ENCODE results near the gene CREG2.

The CREG2 gene, protein sequence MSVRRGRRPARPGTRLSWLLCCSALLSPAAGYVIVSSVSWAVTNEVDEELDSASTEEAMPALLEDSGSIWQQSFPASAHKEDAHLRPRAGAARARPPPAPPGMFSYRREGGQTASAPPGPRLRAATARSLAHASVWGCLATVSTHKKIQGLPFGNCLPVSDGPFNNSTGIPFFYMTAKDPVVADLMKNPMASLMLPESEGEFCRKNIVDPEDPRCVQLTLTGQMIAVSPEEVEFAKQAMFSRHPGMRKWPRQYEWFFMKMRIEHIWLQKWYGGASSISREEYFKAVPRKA

DNA sequence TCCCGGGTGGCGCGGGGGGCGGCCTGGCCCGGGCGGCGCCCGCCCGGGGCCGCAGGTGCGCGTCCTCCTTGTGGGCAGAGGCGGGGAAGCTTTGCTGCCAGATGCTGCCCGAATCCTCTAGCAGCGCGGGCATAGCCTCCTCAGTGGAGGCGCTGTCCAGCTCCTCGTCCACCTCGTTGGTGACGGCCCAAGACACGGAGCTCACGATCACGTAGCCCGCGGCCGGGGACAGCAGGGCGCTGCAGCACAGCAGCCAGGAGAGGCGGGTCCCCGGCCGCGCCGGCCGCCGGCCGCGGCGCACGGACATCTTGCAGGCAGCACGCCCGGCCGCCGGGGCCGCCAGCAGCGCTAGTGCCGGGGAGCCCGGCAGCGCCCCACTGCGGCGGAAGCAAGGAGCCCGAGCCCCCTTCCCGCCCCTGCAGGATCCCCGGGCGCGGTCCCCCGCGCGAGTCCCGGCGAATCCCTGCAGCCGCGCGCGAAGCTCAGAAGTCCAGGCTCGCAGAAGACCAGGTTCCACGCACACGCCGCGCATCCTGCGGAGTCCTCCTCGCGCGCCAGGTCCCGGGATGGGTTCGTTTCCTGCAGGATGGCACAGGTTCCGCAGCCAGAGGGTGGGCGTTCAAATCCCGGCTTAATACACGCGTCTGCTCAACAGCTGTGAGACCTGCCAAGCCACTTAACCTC is at the start of gene CREG2:
Gene CREG2, minus strand, starts transcription at position 353 of the 684 bp plus-strand sequence. Its CDS starts 46 bp downstream, at position 307.
- peak; percentile 56 for DNase-seq

DNA sequence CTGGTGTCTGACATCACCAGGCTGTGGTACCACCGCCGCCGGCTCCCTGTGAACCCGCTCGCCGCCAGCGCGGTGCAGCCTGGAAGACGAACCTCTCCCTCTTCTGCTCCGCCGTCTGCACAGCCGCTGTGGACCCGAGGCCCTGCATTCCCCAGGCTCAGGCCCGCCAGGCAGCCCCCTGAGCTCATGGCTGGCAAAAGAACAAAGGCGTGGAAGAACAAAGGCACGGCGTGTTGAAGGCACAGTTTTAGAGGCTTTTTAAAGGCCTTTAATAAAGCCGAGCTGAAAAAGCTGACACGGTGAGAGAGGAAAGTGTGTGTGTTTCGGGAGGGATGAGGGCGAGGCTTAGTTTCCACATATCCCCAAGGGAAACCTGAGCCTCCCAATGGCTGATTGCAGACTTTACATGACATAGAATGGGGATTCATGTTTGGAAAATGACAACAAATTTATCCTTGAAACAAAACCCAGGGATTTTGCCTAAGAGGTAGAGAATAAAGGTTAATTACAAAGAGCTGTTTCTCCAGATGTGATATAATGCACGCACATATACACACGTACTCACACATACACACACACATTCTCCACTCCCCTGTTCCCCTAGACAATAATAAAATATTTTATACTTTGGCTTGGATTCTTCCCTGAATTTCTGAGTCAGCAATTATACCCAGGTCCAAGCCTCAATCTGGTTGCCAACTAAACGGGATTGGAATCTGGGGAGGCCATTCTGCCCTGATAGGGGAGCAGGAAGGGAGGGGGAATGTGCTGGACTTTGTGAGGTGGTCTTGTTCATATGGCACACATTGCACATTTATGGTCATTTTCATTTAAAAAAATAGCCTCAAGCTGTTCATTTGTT is 47.9 kb upstream of the CREG2 start:
- no peak for DNase-seq

DNA sequence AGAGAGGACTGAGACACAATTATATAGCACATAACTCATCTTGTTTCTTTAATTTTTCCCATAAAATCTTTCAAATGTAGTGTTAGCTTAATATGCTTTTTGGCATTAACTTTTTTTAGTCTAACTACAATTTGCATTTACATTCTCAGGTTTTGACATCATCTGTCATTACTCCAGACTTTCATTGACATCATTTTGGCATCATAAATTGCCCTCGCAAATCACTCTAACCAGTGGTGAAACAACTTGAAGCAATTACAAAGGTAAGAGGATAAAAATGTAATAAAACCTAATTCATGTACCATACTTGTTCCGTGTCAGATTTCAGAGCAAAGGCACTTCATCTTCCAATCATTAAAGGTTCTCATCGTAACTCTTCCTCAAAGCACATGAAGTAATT is 46.2 kb upstream of the CREG2 start:
- DNase-seq, result no peak

DNA sequence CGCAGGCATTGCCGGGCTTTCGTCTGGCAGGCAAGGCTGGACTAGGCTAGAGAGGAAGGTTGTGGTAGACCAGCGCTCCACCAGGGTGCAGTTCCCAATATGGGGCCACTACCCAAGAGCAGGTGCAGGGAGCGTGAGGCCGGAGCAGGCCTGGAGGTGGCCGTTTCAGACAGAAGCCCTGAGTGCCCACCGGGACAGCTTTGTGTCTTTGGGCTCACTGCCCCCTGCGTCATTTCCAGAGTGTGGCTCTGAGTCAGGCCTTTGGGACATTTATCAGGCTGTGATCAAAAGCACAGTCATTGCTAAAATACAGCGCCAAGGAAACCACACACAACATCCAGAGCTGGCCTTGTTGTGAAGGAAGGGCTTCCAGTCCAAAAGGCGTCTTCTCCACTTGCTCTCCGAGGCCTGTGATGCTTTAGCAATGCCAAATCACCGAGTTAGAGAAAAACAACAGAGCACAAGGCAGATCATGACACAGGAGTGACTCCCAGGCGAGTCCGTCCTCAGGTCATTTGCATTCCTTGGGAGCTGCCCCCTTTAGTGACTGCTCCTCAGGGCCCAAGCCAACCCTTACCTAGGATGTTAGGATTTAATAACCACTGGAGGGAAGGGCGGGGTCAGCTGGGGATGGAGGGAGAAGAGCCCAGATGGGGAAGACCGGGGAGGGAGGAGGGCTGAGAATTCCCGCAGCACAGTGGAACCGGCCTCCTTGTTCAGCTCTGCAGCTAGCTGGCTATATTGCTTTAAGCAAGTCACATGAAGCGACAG is 45.3 kb upstream of the CREG2 start:
- no peak for DNase-seq

DNA sequence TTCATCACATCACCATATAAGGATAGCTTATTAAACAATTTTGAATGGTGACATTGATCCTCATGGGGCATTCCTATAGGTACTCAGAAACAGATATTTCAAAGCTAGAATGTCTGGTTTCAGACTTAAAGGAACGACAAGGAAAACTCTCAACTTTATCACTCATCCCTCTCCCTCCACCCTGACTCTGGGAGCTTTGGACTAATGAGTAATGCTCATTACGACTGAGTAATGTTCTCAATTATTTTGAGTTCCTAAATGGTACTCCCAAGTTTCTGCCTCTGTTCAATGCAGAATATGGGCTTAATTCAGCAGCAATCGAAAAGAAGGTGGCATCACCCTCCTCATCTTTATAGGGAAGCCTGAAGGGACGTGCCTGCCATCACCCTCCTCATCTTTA is 44.2 kb upstream of the CREG2 start:
- DNase-seq, result no peak

DNA sequence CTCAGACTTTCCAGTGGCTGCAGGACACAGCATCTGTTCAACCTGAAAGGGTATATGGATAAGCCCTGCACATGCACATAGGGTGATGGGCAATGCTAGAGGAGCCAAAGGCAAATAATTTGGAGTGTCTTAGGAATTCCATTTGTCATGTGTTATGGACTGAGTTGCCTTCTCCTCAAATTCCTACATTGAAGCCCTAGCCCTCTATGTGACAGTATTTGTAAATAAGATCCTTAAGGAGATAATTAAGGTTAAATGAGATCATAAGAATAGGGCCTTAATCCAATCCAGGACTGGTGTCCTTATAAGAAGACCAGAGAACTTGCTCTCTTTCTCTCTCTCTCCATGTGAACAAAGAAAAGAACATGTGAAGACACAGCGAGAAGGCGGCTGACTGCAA is 42.9 kb upstream of the CREG2 start:
- DNase-seq, result no peak

DNA sequence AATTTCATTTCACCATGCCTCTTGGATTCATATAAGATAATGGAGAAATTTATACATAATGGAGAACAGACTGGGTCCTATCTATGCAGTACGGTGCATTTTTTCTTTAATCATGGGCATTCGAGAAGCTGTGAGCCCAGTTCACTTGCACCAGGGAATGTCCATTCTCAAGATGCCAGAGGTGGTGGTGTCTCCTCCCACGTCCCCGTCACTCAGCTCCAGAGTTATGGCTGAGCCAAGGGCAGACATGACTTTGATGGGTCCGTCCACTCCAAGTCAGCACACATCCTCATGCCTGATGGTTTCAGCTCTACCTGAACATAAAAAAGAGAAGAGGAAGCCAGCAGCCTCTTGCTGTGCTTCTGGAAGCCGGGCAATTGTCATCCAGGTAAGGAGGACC is 42.1 kb upstream of the CREG2 start:
- DNase-seq, result no peak

DNA sequence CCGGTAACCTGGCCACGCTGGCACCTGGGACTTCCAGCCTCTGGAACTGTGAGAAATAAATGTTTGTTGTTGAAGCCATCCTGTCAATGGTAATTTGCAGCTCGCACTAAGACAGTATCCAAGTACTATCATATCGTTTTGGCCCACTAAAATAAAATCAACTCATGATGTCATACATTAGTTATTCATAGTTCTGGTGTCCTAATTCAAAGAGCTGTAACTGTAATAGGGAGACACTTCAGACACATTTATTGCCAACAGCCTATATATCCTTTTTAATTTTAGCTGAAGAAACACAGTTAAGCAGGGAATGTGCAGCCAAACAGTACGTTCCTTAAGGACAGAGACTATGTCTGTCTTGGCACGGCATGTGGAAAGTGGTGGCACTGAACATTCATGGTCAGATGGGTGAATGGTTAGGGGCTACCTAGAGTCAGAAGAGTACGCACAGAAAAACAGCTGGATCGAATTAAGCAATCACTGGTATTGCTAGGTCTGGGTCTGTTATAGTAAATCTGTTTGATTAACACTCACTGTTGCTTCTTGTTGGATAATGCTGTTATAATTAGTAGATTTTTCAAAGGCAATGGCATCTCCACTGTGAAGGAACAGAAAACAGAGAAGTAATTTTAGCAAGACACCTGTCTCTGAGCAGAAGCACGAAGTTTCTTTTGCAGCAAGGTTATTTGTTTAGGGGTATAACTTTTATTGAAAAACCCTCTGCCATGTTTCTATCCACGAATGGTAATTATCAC is 41.3 kb upstream of the CREG2 start:
- DNase-seq, result no peak

DNA sequence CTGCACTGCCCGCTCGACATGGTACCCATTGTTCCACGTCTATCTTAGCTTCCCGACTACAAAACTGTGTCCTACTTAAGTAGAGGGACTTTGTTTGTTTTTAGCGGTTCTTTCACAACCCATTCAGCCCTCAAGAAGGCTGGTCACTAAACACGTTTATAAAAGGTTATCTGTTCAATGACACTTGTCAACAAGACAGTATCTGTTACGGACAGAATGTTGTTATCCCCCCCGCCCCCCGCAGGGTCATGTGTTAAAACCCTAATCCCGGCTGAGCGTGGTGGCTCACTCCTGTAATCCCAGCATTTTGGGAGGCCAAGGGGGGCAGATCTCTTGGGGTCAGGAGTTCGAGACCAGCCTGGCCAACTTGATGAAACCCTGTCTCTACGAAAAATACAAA is 40.4 kb upstream of the CREG2 start:
- no peak for DNase-seq

DNA sequence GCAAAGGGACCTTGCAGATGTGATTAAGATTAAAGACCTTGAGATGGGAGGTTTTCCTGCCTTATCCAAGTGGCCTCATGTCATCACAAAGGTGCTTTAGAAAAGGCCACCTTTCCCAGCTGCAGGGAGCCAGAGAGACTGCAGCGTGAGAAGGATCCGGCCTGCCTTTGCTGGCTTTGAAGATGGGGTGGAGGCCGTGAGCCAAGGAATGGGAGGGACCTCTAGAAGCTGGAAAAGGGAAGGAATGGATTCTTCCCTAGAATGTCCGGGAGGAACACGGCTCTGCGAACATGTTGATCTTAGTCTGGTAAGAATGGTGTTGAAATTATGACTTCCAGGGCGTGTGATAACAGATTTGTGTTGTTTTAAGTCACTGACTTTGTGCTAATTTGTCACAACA is 39.9 kb upstream of the CREG2 start:
- no peak for DNase-seq

DNA sequence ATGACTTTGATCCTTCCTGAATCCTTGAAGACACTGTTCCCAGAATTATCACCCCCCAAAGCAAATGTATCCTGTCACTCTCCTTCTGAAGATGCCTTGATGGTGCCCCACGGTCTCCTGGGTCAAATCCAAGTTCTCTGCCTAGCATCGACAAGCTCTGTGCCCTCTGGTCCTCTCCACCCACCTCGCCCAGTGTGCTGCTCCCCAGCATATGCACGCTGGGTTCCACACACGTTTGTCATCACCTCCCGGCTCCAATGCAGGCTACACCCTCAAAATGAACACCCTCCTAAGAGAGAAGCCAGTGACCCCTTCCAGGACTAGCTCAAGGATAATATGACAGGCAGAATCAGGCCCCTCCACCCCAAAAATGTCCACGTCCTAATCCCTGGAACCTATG is 39.5 kb upstream of the CREG2 start:
- no peak for DNase-seq

DNA sequence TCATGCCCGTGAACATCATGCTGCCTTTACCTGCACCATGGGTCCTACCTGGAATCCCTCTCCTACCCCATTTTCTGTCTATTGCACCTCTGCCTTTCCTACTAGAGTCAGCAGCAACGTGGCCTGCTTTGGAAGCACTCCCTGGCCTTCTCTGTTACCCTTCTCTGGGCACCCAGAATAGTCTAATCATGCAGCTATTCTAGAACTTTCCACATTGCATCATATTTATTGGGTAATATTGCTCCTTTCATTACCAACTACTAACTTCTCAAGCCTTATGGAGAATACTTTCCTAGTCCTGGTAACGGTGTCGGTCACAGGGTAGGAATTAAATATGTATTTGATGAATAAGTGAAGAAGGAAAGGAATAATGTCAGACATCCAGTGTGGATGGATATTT is 33.3 kb upstream of the CREG2 start:
- no peak for DNase-seq

DNA sequence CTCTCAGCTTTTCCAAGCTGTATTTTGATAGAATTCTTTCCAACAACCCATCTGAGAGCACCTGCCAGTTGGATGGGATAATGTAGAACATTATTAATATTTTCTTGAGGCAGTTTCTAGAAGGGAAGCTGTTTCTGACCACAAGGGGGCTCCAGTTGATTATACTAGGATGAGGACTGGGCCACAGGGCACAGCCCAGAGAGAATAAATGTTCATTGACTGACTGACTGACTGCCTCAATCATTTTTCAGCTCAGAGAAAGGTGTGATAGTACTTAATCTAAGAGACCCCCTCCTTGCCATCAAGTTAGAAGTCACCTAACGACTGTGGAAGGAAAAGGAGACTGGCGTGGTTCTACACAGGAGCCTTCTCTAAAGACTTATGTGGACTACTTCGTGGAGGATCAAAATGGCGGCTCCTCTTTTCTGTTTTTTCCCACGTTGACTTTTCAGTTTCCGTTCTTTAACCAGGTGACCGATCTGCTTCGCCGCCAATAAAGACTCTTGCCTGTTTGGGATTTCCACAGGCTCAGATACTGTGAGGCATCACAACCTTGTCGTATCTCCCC is 31.9 kb upstream of the CREG2 start:
- peak; percentile 51 for DNase-seq

DNA sequence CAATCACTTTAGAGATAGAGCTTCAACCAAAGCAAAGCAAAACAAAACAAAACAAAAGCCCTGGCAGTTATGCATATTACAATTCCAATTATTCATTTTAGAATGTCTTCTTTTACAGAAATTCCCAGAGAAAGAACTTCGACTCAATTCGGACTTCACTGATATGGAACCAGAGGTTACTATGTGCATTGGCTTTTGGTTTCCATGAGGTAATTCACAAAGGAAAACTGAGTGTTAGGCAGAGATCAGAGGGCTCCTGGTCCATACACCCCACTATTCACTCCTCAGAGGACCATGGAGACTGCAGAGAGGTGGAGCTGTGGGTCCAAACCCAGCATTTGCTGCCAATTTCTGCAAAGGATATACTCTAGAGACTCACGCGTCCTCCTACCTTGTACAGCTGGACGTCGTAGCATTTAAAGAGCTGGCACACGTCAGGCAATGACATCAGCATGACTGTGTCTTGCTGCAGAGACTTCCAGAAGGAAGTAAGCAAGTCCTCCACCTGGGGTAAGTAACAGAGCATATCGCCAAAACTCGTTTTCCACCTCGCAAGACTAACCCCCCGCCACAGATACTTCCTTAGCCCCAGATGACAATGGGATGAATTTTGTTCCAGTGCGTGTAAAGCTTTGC is 31.3 kb upstream of the CREG2 start:
- DNase-seq, result no peak

DNA sequence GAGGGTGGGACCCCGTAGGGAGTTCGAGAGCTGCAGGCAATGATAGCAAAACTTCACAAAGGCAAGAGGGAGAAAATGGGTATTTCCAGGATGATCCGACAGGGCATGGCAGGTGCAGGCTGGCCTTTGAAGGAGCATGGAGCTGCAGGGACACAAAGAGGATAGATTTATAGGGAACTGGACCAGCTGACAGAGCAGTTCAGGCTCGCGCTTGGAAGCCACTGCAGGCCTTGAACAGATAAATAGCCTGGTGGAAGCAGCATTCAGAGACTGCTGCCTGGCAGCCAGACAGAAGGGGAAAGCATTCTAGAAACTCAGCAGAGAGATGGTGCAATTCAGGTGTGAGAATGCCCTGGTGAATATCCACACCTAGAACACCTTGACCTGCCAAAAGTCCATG is 29.3 kb upstream of the CREG2 start:
- DNase-seq, result no peak

DNA sequence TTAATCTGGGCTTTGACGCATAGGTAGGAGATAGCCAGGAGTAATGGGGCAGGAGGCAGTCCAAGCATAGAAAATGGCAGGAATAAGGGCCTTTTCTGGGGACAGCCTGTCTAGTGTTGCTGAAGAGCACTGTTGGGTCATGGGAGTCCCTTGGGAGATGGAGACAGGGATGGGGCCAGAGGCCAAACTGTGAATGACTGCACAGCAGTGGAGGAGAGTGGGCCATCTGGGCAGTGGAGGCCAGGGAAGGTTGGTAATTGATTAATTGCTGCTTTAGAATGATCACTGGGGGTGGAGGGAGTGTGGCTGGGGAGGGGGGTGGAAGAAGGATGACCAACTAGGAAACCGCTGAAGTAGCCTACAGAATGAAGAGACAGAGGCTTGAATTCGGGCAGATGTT is 28.6 kb upstream of the CREG2 start:
- no peak for DNase-seq

DNA sequence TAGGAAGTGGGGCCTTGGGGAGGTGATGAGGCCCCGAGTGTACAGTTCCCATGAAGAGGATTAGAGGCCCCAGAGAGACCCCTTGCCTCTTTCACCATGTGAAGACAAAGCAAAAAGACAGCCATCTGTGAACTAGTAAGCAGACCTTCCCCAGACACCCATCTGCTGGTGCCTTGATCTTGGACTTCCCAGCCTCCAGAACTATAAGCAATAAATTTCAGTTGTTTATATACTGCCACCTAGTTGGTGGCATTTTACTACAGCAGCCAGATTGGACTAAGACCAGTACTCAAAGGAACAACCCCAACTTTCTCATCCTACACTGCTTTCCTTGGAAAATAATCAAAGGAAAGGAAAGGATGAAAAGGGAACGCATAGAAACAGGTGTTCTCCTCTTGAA is 27.9 kb upstream of the CREG2 start:
- DNase-seq, result no peak

DNA sequence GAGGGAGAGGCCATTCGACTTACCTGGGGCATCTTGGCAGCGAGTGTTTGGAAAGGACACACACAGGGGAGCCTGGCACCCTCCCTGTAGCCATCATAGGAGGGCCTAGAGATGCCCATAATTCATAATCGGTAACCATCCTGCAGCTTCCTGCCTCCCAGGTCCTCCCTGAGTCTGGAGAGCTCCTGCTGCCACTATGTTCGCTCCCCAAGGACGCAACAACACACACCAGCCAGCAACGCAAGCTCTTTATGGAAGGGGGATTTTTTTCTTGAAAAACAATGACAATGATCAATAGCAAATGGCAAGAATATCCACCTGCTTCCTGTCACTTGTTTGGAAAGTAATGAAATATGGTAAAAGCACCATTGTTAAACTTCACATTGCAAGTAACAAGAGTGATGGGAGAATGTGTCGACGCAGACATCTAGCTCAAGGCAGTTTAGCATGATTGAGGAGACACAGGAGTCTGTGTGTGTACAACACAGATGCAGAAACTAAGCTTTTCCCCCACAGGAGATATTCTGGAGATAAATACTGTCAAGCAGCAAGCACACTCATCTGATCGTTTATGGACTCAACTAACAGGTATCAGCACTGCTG is 24.9 kb upstream of the CREG2 start:
- no peak for DNase-seq

DNA sequence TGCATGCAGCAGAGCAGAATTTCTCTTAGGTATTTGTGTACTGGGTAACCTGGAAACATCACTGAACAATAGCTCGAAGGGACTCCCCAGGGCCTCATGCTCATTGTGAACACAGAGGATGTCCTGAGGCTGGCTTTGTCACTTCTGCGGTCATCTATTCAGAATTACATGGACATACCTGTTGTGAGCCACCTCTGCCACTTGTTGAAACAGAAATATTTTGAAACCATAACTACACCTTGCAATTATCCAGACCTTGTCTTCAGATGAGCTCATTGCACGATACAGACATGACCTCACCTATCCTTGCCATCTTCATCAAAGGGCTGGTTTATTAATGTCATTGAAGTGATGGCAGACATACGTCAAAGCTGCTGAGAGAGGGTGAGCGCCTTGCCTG is 23.4 kb upstream of the CREG2 start:
- no peak for DNase-seq

DNA sequence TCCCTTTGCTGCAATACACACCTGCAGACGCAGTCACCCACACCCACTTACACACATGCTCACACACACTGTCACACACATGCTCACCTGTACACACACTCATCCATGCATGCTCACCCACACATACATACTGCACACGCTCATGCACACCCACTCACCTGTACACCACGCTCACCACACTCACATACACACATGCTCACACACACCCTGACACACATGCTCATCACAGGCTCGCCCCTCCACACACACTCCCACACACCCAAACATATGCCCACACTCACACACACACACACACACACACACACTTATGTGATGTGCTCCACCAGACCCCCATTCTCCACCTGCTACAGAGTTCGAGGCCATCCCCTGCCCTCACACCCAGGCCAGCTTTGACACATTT is 22.8 kb upstream of the CREG2 start:
- DNase-seq, result no peak

DNA sequence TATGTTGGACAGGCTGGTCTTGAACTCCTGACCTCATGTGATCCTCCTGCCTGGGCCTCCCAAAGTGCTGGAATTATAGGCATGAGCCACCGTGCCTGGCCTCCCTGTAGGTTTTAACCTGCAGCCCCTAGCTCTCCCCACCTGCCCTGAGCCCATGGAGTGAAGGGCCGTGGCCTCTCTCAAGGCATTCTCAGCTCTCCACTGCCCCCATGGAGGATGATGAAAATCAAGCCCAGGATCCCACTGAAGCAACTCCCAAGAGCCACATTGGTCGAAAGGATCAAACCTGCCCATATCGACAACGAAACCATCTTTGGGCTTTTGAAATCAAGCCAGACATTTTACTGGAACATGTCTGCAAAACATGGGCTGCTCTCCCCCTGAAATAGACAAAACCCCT is 22.4 kb upstream of the CREG2 start:
- no peak for DNase-seq

Data from activated naive CD4-positive, alpha-beta T cell treated with Interleukin-2 at 50 U/mL for 16 hours (primary cell).